B cell (primary cell): Measurements from ENCODE around the gene SCGB2B2. TPM values are rescaled to one million over a fixed set of nuclear protein-coding genes. Genes with fewer than 3 reads are reported as not detected.

ENCODE experiments used
- ATAC-seq: fragments of 200-7000 bp; cut with Tn5 transposase; one replicate; pipeline ENCODE4 v1.10.0; 2021; ENCODE audit warnings: low read depth, mild to moderate bottlenecking, moderate number of reproducible peaks, moderate library complexity
- CTCF ChIA-PET: fragments of 350-600 bp; sonication (Branson Sonifier 250); formaldehyde crosslinking; loops from one replicate; lab custom pipeline; 2021; ENCODE audit warnings: antibody characterized with exemption, inconsistent platforms; lab: Charles Lee
- POLR2A ChIA-PET: fragments of 350-600 bp; sonication (Branson Sonifier 250); formaldehyde crosslinking; loops from one replicate; lab custom pipeline; 2021; ENCODE audit warnings: antibody characterized with exemption; lab: Charles Lee
- DNase-seq: peaks from one replicate; pipeline ENCODE4 v3.0.0; 2013
- H2AFZ ChIP-seq: 2 replicates; pipeline ENCODE4 v1.6.1; 2012; ENCODE audit warnings: mild to moderate bottlenecking, low read depth, low read length; ENCODE audit not compliant: insufficient read depth, poor library complexity, severe bottlenecking
- H3K27ac ChIP-seq, 2 donors: 1 replicate in 1 of 2; 2 replicates in 1 of 2; pipeline ENCODE4 v1.5.1; 2012 to 2013; ENCODE audit warnings: low read length in 2 of 2, mild to moderate bottlenecking in 2 of 2, moderate library complexity in 1 of 2
- H3K27me3 ChIP-seq, 4 experiments: fragments of 200-600 bp in 1 of 4; sonication (generic) in 1 of 4; replicated peaks in 1 of 4; 1 replicate in 2 of 4; 2 replicates in 2 of 4; pipeline versions ENCODE4 v1.6.1 to v1.7.0; 2013 to 2016; ENCODE audit warnings: low read length in 3 of 4, mild to moderate bottlenecking in 2 of 4, mixed read lengths in 1 of 4, moderate library complexity in 1 of 4; ENCODE audit not compliant: insufficient read depth in 4 of 4, control insufficient read depth in 3 of 4; ENCODE audit errors: control extremely low read depth in 1 of 4
- H3K36me3 ChIP-seq, 2 experiments: replicated peaks in 1 of 2; 1 replicate in 1 of 2; 2 replicates in 1 of 2; pipeline versions ENCODE4 v1.6.1 to v1.7.1; 2013; ENCODE audit warnings: low read length in 1 of 2; ENCODE audit not compliant: insufficient read depth in 2 of 2, control insufficient read depth in 1 of 2; ENCODE audit errors: control extremely low read depth in 1 of 2, extremely low read depth in 1 of 2
- H3K4me1 ChIP-seq, 2 donors: fragments of 200-600 bp in 1 of 2; sonication (generic) in 1 of 2; 1 replicate in 1 of 2; 2 replicates in 1 of 2; pipeline versions ENCODE4 v1.5.1 to v1.6.1; 2013 to 2017; ENCODE audit warnings: low read length in 2 of 2; ENCODE audit not compliant: control insufficient read depth in 2 of 2, insufficient read depth in 2 of 2
- H3K4me2 ChIP-seq: replicated peaks from 2 replicates; pipeline ENCODE3; 2012; ENCODE audit warnings: mild to moderate bottlenecking, low read depth, low read length; ENCODE audit not compliant: poor library complexity, severe bottlenecking
- H3K4me3 ChIP-seq, 5 experiments: fragments of 200-600 bp in 1 of 5; sonication (generic) in 1 of 5; 1 replicate in 3 of 5; 2 replicates in 2 of 5; pipeline versions ENCODE4 v1.5.1 to v1.7.0; 2011 to 2016; ENCODE audit warnings: low read length in 4 of 5, mild to moderate bottlenecking in 4 of 5, low read depth in 2 of 5, control low read depth in 1 of 5, moderate library complexity in 1 of 5; ENCODE audit not compliant: insufficient read depth in 1 of 5; ENCODE audit errors: control extremely low read depth in 1 of 5, extremely low read depth in 1 of 5
- H3K79me2 ChIP-seq: fragments of 200-600 bp; sonication (generic); one replicate; pipeline ENCODE4 v1.6.0; 2016; ENCODE audit warnings: low read length; ENCODE audit not compliant: control insufficient read depth, insufficient read depth
- H3K9ac ChIP-seq: fragments of 200-600 bp; sonication (generic); 2 replicates; pipeline ENCODE4 v1.6.1; 2017; ENCODE audit warnings: mild to moderate bottlenecking, low read length, moderate library complexity
- H3K9me3 ChIP-seq, 3 donors: one replicate each; pipeline versions ENCODE4 v1.6.1 to v1.7.1; 2013; ENCODE audit warnings: low read length in 2 of 3; ENCODE audit not compliant: control insufficient read depth in 2 of 3, insufficient read depth in 1 of 3; ENCODE audit errors: control extremely low read depth in 1 of 3
- H4K20me1 ChIP-seq: 2 replicates; pipeline ENCODE4 v1.6.0; 2012; ENCODE audit warnings: mild to moderate bottlenecking, low read length; ENCODE audit not compliant: insufficient read depth, control insufficient read depth, poor library complexity, severe bottlenecking
- H3K27ac Mint-ChIP-seq: one replicate; pipeline ENCODE4 v1.8.0; 2021; ENCODE audit warnings: mixed read lengths
- H3K27me3 Mint-ChIP-seq: one replicate; pipeline ENCODE4 v1.8.0; 2021; ENCODE audit warnings: mixed read lengths
- H3K4me1 Mint-ChIP-seq: one replicate; pipeline ENCODE4 v1.8.0; 2021; ENCODE audit warnings: mixed read lengths
- H3K4me3 Mint-ChIP-seq: one replicate; pipeline ENCODE4 v1.8.0; 2021; ENCODE audit warnings: mixed read lengths
- H3K9me3 Mint-ChIP-seq: one replicate; pipeline ENCODE4 v1.8.0; 2022; ENCODE audit warnings: mixed read lengths; ENCODE audit not compliant: insufficient read depth
- EZH2 ChIP-seq: IDR thresholded peaks from 2 replicates; pipeline ENCODE4 v1.6.1; 2012; ENCODE audit warnings: borderline replicate concordance, low read depth, mild to moderate bottlenecking, moderate library complexity, low read length; ENCODE audit not compliant: insufficient read depth, poor library complexity, severe bottlenecking
- WGBS: methylation state at CpG from one replicate; pipeline ENCODE4 v1.1.5; 2013; ENCODE audit warnings: missing lambda C conversion rate; ENCODE audit not compliant: insufficient coverage; 5-methylcytosine and 5-hydroxymethylcytosine counted together
- intact Hi-C: fragments of 100-400 bp; cut with micrococcal nuclease; formaldehyde crosslinking; loops from one replicate; pipeline ENCODE4 v1.10.0; 2022
- polyA plus RNA-seq: library from polyadenylated mRNA; depleted of rRNA; stranded (reverse); fragments of >200 nt; gene quantifications from 2 replicates; pipeline ENCODE4 v1.2.3, GENCODE V29; 2012
- total RNA-seq, 2 donors: library from RNA; stranded (reverse); fragments of 120-200 nt in 1 of 2; gene quantifications; 1 replicate in 1 of 2; 2 replicates in 1 of 2; pipeline versions ENCODE4 v1.2.3 to v1.2.4, GENCODE V29; 2013 to 2022
- TF ChIP-seq, protein P1 (sequence below): fragments of 200-600 bp; IDR thresholded peaks from one replicate; pipeline ENCODE4 v1.8.0; 2022; ENCODE audit warnings: antibody characterized with exemption, mild to moderate bottlenecking

Gene SCGB2B2
- total and polyA plus RNA-seq, 2 donors (not counting 1 experiment from before 2014, with no cell fraction given): 0.21 to 0.91 TPM

DNA sequence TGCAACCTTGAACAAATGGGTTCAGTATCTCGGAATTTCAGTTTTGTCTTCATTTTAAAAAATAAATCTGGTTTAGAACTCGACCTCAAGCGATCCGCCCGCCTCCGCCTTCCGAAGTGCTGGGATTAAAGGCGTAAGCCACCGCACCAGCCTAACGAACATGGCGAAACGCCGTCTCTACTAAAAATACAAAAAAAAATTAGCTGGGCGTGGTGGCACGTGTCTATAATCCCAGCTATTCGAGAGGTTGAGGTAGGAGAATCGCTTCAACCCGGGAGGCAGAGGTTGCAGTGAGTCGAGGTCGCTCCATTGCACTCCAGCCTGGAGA is 1.1 kb upstream of the SCGB2B2 start:
- H3K27ac ChIP-seq: peak overlapping the region; percentile 87 to 90
- H3K4me2 ChIP-seq: peak overlapping the region; percentile 74
- intact Hi-C loops: no loop called here
- TF ChIP-seq, protein P1, sequence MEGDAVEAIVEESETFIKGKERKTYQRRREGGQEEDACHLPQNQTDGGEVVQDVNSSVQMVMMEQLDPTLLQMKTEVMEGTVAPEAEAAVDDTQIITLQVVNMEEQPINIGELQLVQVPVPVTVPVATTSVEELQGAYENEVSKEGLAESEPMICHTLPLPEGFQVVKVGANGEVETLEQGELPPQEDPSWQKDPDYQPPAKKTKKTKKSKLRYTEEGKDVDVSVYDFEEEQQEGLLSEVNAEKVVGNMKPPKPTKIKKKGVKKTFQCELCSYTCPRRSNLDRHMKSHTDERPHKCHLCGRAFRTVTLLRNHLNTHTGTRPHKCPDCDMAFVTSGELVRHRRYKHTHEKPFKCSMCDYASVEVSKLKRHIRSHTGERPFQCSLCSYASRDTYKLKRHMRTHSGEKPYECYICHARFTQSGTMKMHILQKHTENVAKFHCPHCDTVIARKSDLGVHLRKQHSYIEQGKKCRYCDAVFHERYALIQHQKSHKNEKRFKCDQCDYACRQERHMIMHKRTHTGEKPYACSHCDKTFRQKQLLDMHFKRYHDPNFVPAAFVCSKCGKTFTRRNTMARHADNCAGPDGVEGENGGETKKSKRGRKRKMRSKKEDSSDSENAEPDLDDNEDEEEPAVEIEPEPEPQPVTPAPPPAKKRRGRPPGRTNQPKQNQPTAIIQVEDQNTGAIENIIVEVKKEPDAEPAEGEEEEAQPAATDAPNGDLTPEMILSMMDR: no peak
- TF ChIP-seq EZH2: no peak
- WGBS: 15% methylated on average over 15 of the region's 20 CpGs
- DNase-seq (no peak), ATAC-seq (no peak)
- Mint-ChIP-seq H3K4me1 (peaks cover 25% of the 10 kb centered on the region), H3K27ac (peak overlapping the region; percentile 98), H3K4me3 (peak overlapping the region; percentile 98), H3K9me3 (peaks cover 9% of the 10 kb centered on the region), H3K27me3 (peaks cover 10% of the 10 kb centered on the region)
- H3K9me3 ChIP-seq: peaks cover 3 to 16% (median 6%) of the 10 kb centered on the region in 3 donors
- peaks cover 13 to 24% of the 10 kb centered on the region in 2 experiments for H3K36me3 ChIP-seq
- ChIA-PET CTCF (interaction anchor here (1.2 to 2.4 kb wide), 2 partner anchors 35 to 56 kb away, joined by 4 to 7 read pairs; partner anchors contain the start of gene ZNF181), POLR2A (interaction anchor here (0.7 kb wide), 1 partner anchor 57 kb away, joined by 5 read pairs; no protein-coding TSS in a partner anchor)
- peaks cover 0 to 13% (median 0%) of the 10 kb centered on the region in 4 experiments for H3K27me3 ChIP-seq
- peak overlapping the region; percentile 94 for H2AFZ ChIP-seq
- H4K20me1 ChIP-seq: no peaks in the 10 kb centered on the region
- H3K4me3 ChIP-seq: peak overlapping the region; percentile 78 to 95 (median 91)
- H3K4me1 ChIP-seq: peaks cover 13 to 17% of the 10 kb centered on the region in 2 donors
- H3K79me2 ChIP-seq: peaks cover 7% of the 10 kb centered on the region
- H3K9ac ChIP-seq: peak overlapping the region; percentile 92

DNA sequence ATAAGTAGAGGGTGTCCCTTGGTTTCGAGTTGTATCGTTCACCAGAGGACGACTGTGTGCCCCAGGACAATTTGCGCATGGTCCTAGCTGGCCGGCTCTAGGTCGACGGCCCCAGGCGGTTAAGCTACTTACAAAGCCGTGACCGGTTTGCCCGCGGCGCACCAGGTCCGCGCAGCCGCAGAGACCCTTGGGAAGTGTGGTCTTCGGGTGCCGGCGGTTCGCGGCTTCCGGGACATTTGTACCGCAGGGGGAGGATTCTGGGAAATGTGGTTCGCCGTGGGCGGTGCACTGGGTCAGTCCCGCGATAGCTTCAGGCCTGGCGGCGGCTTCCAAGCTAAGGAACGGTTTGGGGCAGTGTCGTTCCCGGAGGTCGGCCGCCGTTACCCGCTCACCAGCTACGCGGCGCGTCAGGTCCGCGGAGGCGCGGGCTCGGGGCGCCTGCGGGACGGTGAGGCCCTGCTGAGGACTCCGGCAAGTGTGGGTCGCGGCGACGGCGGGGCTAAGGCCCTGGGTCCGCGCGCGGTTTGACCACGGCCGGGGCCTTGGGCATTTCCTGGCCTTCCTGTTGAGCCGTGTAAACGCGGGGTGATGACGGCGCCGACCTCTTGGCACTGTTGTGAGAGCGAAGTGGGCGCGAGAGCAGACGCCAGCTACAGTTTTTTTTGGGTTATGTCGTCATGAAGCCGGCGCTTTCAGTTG is 576 bp upstream of the SCGB2B2 start, which contains the start of gene ZNF302:
Gene ZNF302 (plus strand): TSS at position 293 of the 699 bp plus-strand sequence. CDS start 1,127 bp downstream, outside the sequence.
- ATAC-seq: peak; percentile 89
- peaks cover 25% of the 10 kb centered on the region for H3K4me1 Mint-ChIP-seq

More for the DNA sequence above, 576 bp upstream of the SCGB2B2 start, which contains the start of gene ZNF302:
- H3K79me2 ChIP-seq: peaks cover 7% of the 10 kb centered on the region
- H4K20me1 ChIP-seq: no peaks in the 10 kb centered on the region
- ChIA-PET POLR2A (interaction anchor here (0.7 to 0.9 kb wide), 3 partner anchors 95 to 506 kb away, joined by 3 to 4 read pairs (median 3); partner anchors contain the start of genes LSM14A and ZNF599), CTCF (interaction anchor here (1.2 to 2.4 kb wide), 2 partner anchors 35 to 56 kb away, joined by 4 to 7 read pairs; partner anchors contain the start of gene ZNF181)
- peak within 1 kb of the TSS; percentile 98 for H3K27ac Mint-ChIP-seq
- H3K27ac ChIP-seq: peak within 1 kb of the TSS; percentile 87 to 90
- no peak for TF ChIP-seq EZH2
- TF ChIP-seq, protein P1: no peak
- peaks cover 3 to 16% (median 6%) of the 10 kb centered on the region in 3 donors for H3K9me3 ChIP-seq
- peak within 1 kb of the TSS; percentile 92 for H3K9ac ChIP-seq
- peak; percentile 97 for DNase-seq
- peak within 1 kb of the TSS; percentile 74 for H3K4me2 ChIP-seq
- H2AFZ ChIP-seq: peak within 1 kb of the TSS; percentile 94
- peaks cover 13 to 19% of the 10 kb centered on the region in 2 experiments for H3K36me3 ChIP-seq
- H3K4me3 ChIP-seq: peak within 1 kb of the TSS; percentile 83 to 95 (median 91)
- H3K27me3 Mint-ChIP-seq: peaks cover 14% of the 10 kb centered on the region
- peak within 1 kb of the TSS; percentile 98 for H3K4me3 Mint-ChIP-seq
- intact Hi-C loops: loop anchor here (1.0 to 2.0 kb wide), 2 partner anchors 35 to 249 kb away; partner anchors contain the start of gene ZNF30
- H3K9me3 Mint-ChIP-seq: peaks cover 7% of the 10 kb centered on the region
- peaks cover 13 to 17% of the 10 kb centered on the region in 2 donors for H3K4me1 ChIP-seq
- H3K27me3 ChIP-seq: peaks cover 0 to 16% (median 0%) of the 10 kb centered on the region in 4 experiments
- WGBS: under 1% methylated on average over 74 of the region's 74 CpGs
